H1 (cell line): Measurements from ENCODE around the gene PGF. TPM values are rescaled to one million over a fixed set of nuclear protein-coding genes. Genes with fewer than 3 reads are reported as not detected.

ENCODE experiments used
- CTCF ChIA-PET: fragments of 300-600 bp; sonication (Branson Sonifier 250); formaldehyde crosslinking; loops from one replicate; lab custom pipeline; 2021; ENCODE audit not compliant: partially characterized antibody; lab: Charles Lee
- POLR2A ChIA-PET: fragments of 300-600 bp; sonication (Branson Sonifier 250); formaldehyde crosslinking; loops from one replicate; lab custom pipeline; 2021; ENCODE audit warnings: inconsistent platforms; ENCODE audit not compliant: partially characterized antibody; lab: Charles Lee
- DNase-seq, 2 experiments: peaks; one replicate each; pipeline versions ENCODE4 v3.0.0 to v3.0.0-alpha.2; 2010 to 2022; ENCODE audit warnings: low spot score in 2 of 2, low read depth in 1 of 2, mixed read lengths in 1 of 2
- FAIRE-seq: peaks from 2 replicates; lab custom pipeline; 2011; peaks lifted over from hg19 to GRCh38; lab: Jason Lieb, UNC
- H2AFZ ChIP-seq: 2 replicates; pipeline ENCODE4 v1.8.1; 2012; ENCODE audit warnings: low read length, inconsistent platforms
- H2AK5ac ChIP-seq: 2 replicates; pipeline ENCODE4 v1.6.1; 2013; ENCODE audit warnings: low read depth, low read length
- H2BK120ac ChIP-seq: replicated peaks from 2 replicates; pipeline ENCODE3; 2013; ENCODE audit warnings: low read depth, low read length, inconsistent platforms
- H2BK12ac ChIP-seq: 2 replicates; pipeline ENCODE4 v1.6.1; 2013; ENCODE audit warnings: low read depth, low read length
- H2BK15ac ChIP-seq: 2 replicates; pipeline ENCODE4 v1.6.1; 2013; ENCODE audit warnings: low read length
- H2BK20ac ChIP-seq: 2 replicates; pipeline ENCODE4 v1.6.1; 2013; ENCODE audit warnings: low read length
- H2BK5ac ChIP-seq: 2 replicates; pipeline ENCODE4 v1.6.1; 2013; ENCODE audit warnings: low read depth, low read length
- H3K14ac ChIP-seq: 2 replicates; pipeline ENCODE4 v1.6.1; 2013; ENCODE audit warnings: inconsistent platforms; ENCODE audit not compliant: insufficient read length
- H3K18ac ChIP-seq: 2 replicates; pipeline ENCODE4 v1.6.1; 2013; ENCODE audit warnings: low read length; ENCODE audit errors: extremely low read depth
- H3K23ac ChIP-seq: 2 replicates; pipeline ENCODE4 v1.6.1; 2013; ENCODE audit warnings: inconsistent platforms; ENCODE audit not compliant: insufficient read length
- H3K23me2 ChIP-seq: 2 replicates; pipeline ENCODE4 v1.6.1; 2013; ENCODE audit warnings: low read depth, low read length
- H3K27ac ChIP-seq: 2 replicates; pipeline ENCODE4 v1.6.1; 2011; ENCODE audit warnings: low read depth, low read length, inconsistent platforms
- H3K27me3 ChIP-seq, 4 experiments: replicated peaks in 1 of 4; 1 replicate in 1 of 4; 2 replicates in 3 of 4; pipeline versions ENCODE4 v1.6.1 to v1.8.1; 2011 to 2013; ENCODE audit warnings: low read length in 3 of 4, mild to moderate bottlenecking in 3 of 4, inconsistent platforms in 2 of 4, mixed read lengths in 2 of 4, moderate library complexity in 1 of 4; ENCODE audit not compliant: control insufficient read depth in 3 of 4, insufficient read depth in 3 of 4; ENCODE audit errors: extremely low read depth in 1 of 4
- H3K36me3 ChIP-seq, 4 experiments: 2 replicates each; pipeline versions ENCODE4 v1.6.1 to v1.8.1; 2011 to 2013; ENCODE audit warnings: mild to moderate bottlenecking in 4 of 4, low read length in 3 of 4, moderate library complexity in 2 of 4, control low read depth in 1 of 4, inconsistent platforms in 1 of 4; ENCODE audit not compliant: insufficient read depth in 4 of 4, control insufficient read depth in 2 of 4
- H3K4ac ChIP-seq: replicated peaks from 2 replicates; pipeline ENCODE3; 2013; ENCODE audit warnings: low read length, low read depth, mixed read lengths, inconsistent platforms; ENCODE audit not compliant: insufficient read length
- H3K4me1 ChIP-seq, 4 experiments: replicated peaks in 1 of 4; 1 replicate in 1 of 4; 2 replicates in 3 of 4; pipeline versions ENCODE4 v1.6.1 to v1.8.1; 2011 to 2013; ENCODE audit warnings: low read length in 3 of 4, inconsistent platforms in 2 of 4, mixed read lengths in 1 of 4; ENCODE audit not compliant: insufficient read depth in 4 of 4, control insufficient read depth in 3 of 4
- H3K4me2 ChIP-seq, 2 experiments: 2 replicates each; pipeline versions ENCODE4 v1.6.1 to v1.8.1; 2011 to 2013; ENCODE audit warnings: low read depth in 2 of 2, low read length in 2 of 2, control low read depth in 1 of 2, inconsistent platforms in 1 of 2, mild to moderate bottlenecking in 1 of 2; ENCODE audit not compliant: insufficient read depth in 1 of 2
- H3K4me3 ChIP-seq, 4 experiments: fragments of 200-600, 300-600 bp in 1 of 4; sonication (generic), shearing (Covaris generic), sonication (Bioruptor Twin) in 1 of 4; 2 replicates each; pipeline versions ENCODE4 v1.5.1 to v1.8.1; 2011 to 2016; ENCODE audit warnings: low read length in 4 of 4, low read depth in 3 of 4, control low read depth in 2 of 4, inconsistent platforms in 2 of 4, mild to moderate bottlenecking in 2 of 4, mixed read lengths in 1 of 4, moderate library complexity in 1 of 4; ENCODE audit not compliant: insufficient read depth in 2 of 4; ENCODE audit errors: extremely low read depth in 1 of 4
- H3K56ac ChIP-seq: replicated peaks from 2 replicates; pipeline ENCODE3; 2013; ENCODE audit warnings: low read depth, mild to moderate bottlenecking, mixed read lengths, low read length, inconsistent platforms; ENCODE audit not compliant: insufficient read length
- H3K79me1 ChIP-seq: 2 replicates; pipeline ENCODE4 v1.6.1; 2013; ENCODE audit warnings: low read depth, low read length, control low read depth
- H3K79me2 ChIP-seq, 2 experiments: 2 replicates each; pipeline versions ENCODE4 v1.6.1 to v1.8.1; 2012 to 2013; ENCODE audit warnings: low read length in 2 of 2, mild to moderate bottlenecking in 2 of 2, inconsistent platforms in 1 of 2; ENCODE audit not compliant: insufficient read depth in 2 of 2, control insufficient read depth in 1 of 2
- H3K9ac ChIP-seq, 4 experiments: replicated peaks in 1 of 4; 1 replicate in 1 of 4; 2 replicates in 3 of 4; pipeline versions ENCODE4 v1.6.1 to v1.8.1; 2011 to 2013; ENCODE audit warnings: low read depth in 3 of 4, low read length in 3 of 4, control low read depth in 2 of 4, mild to moderate bottlenecking in 2 of 4, moderate library complexity in 2 of 4, inconsistent platforms in 1 of 4; ENCODE audit errors: extremely low read depth in 1 of 4
- H3K9me3 ChIP-seq, 2 experiments: 2 replicates each; pipeline versions ENCODE4 v1.6.1 to v1.8.1; 2012 to 2013; ENCODE audit warnings: mild to moderate bottlenecking in 2 of 2, moderate library complexity in 2 of 2, control low read depth in 1 of 2, inconsistent platforms in 1 of 2, low read depth in 1 of 2, low read length in 1 of 2, mixed read lengths in 1 of 2; ENCODE audit not compliant: insufficient read depth in 2 of 2
- H4K20me1 ChIP-seq, 2 experiments: replicated peaks in 1 of 2; 2 replicates each; pipeline versions ENCODE3 to v1.8.1; 2011 to 2013; ENCODE audit warnings: inconsistent platforms in 2 of 2, low read length in 2 of 2, mild to moderate bottlenecking in 1 of 2; ENCODE audit not compliant: insufficient read depth in 2 of 2, control insufficient read depth in 1 of 2
- H4K5ac ChIP-seq: 2 replicates; pipeline ENCODE4 v1.6.1; 2013; ENCODE audit warnings: low read length, low read depth, mixed read lengths, inconsistent platforms; ENCODE audit not compliant: insufficient read length
- H4K8ac ChIP-seq: 2 replicates; pipeline ENCODE4 v1.8.0; 2013; ENCODE audit warnings: mild to moderate bottlenecking, moderate library complexity, low read length, inconsistent platforms; ENCODE audit not compliant: insufficient read depth; ENCODE audit errors: extremely low read depth
- H4K91ac ChIP-seq: replicated peaks from 2 replicates; pipeline ENCODE3; 2013; ENCODE audit warnings: low read length, mixed read lengths, inconsistent platforms; ENCODE audit not compliant: insufficient read length
- KDM1A ChIP-seq: fragments of 200-600, 300-600 bp; sonication (generic); IDR thresholded peaks from 2 replicates; pipeline ENCODE4 v1.7.1; 2016; ENCODE audit warnings: mild to moderate bottlenecking, low read length, borderline replicate concordance
- PHF8 ChIP-seq: fragments of 200-600 bp; sonication (generic); conservative IDR thresholded peaks from 2 replicates; pipeline ENCODE4 v1.7.1; 2012; ENCODE audit warnings: low read depth, mild to moderate bottlenecking, inconsistent platforms, low read length, moderate library complexity
- SAP30 ChIP-seq: fragments of 300-600 bp; sonication (generic); IDR thresholded peaks from 2 replicates; pipeline ENCODE4 v1.7.1; 2012; ENCODE audit warnings: low read length, moderate library complexity, mild to moderate bottlenecking, inconsistent platforms; ENCODE audit not compliant: insufficient read depth, insufficient replicate concordance
- WGBS, 2 experiments: shearing (Covaris generic) in 1 of 2; methylation state at CpG; one replicate each; pipeline versions ENCODE4 v1.1.6 to v1.1.7; 2013 to 2015; ENCODE audit warnings: low lambda C conversion rate in 2 of 2, mixed read lengths in 2 of 2, inconsistent platforms in 1 of 2, low coverage in 1 of 2, missing lambda C conversion rate in 1 of 2; ENCODE audit not compliant: insufficient replicate concordance in 2 of 2, insufficient coverage in 1 of 2, insufficient read length in 1 of 2; ENCODE audit errors: extremely low coverage in 1 of 2, missing lambda C conversion rate in 1 of 2; 5-methylcytosine and 5-hydroxymethylcytosine counted together
- polyA plus RNA-seq, 7 experiments: library from polyadenylated mRNA; depleted of rRNA in 3 of 7; stranded (reverse) in 5 of 7; unstranded in 2 of 7; fragments of >200 nt in 5 of 7; fragments of 200-250 nt in 2 of 7; gene quantifications; 1 replicate in 5 of 7; 2 replicates in 1 of 7; 4 replicates in 1 of 7; pipeline versions ENCODE4 v1.2.1 to v1.2.3, GENCODE V29; 2011 to 2013; ENCODE audit warnings: missing spikeins in 2 of 7, mixed read lengths in 2 of 7
- total RNA-seq: library from RNA; stranded (reverse); fragmentation: NEBNext Ultra II Directional; extraction: Animal tissue kit (Norgen Biotek cat#: 25700); gene quantifications from 2 replicates; pipeline ENCODE4 v1.2.1, GENCODE V29; 2021

The PGF gene
- total and polyA plus RNA-seq, 2 of the 8 experiments (the other 6 are each of a cell fraction or from before 2014, with no cell fraction given): 2.1 to 4.1 TPM

DNA sequence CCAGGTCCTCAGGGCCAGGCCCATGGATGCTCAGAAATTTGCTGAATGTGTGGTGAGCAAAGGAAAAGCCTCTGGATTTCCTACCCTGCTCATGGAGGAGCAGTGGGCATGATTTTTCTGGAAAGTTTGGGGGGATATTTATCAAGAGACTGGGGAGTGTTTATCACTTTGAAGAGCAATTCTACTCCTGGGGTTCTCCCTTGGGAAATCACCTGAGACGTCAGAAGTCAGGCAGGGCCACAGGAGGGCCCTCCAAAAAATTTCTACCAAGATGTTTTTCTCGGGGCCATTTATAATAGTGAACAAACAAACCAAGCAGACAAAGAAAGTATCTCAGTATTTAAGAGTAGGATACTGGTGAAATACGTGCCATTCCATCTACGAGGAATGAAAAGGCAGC is 27.3 kb upstream of the PGF start:
- Histone ChIP-seq H2BK5ac (no peak overlapping the region), H4K91ac (no peak overlapping the region), H3K4me1 (peaks cover 0 to 31% (median 24%) of the 10 kb centered on the region in 4 experiments; a peak in 6 of 7 replicates), H3K9me3 (no peaks in the 10 kb centered on the region), H3K23me2 (no peaks in the 10 kb centered on the region), H3K18ac (no peak overlapping the region), H2BK20ac (no peak overlapping the region), H2AK5ac (no peak overlapping the region), H3K4ac (no peak overlapping the region), H4K5ac (no peak overlapping the region), H3K4me3 (no peak overlapping the region), H2BK120ac (no peak overlapping the region), H2AFZ (no peak overlapping the region), H3K4me2 (no peak overlapping the region), H4K8ac (no peak overlapping the region), H4K20me1 (no peaks in the 10 kb centered on the region), H3K27ac (no peak overlapping the region), H3K14ac (no peak overlapping the region), H3K36me3 (no peaks in the 10 kb centered on the region), H3K27me3 (peaks cover 0 to 2% (median 0%) of the 10 kb centered on the region in 4 experiments; a peak in 1 of 7 replicates), H3K9ac (no peak overlapping the region), H2BK15ac (no peak overlapping the region), H3K56ac (no peak overlapping the region), H2BK12ac (no peak overlapping the region), H3K79me2 (no peaks in the 10 kb centered on the region), H3K23ac (no peak overlapping the region), H3K79me1 (no peaks in the 10 kb centered on the region)
- ChIA-PET CTCF (interaction anchor here (0.7 to 1.8 kb wide), 9 partner anchors 9 to 123 kb away, joined by 3 to 6 read pairs (median 4); partner anchors contain the start of gene EIF2B2), POLR2A (no interaction called here)
- no peak for TF ChIP-seq KDM1A
- TF ChIP-seq SAP30: no peak
- TF ChIP-seq PHF8: no peak
- DNase-seq (no peak), FAIRE-seq (no peak)
- WGBS, 2 experiments: 92% methylated on average over 4 of the region's 4 CpGs; no CpG with 5 or more reads in 1 of the 2 experiments
